Measurements from ENCODE around the gene NAV1. TPM values are rescaled to one million over a fixed set of nuclear protein-coding genes. Genes with fewer than 3 reads are reported as not detected.
"Not testable (repeated sequence)": the region's sequence is repeated elsewhere in the genome, so short reads cannot be mapped to it uniquely, and the experiment has no call there.

NAV1 gene
- total and polyA plus RNA-seq, 7 donors = 1.8 to 13.3 (median 8.4) TPM

DNA sequence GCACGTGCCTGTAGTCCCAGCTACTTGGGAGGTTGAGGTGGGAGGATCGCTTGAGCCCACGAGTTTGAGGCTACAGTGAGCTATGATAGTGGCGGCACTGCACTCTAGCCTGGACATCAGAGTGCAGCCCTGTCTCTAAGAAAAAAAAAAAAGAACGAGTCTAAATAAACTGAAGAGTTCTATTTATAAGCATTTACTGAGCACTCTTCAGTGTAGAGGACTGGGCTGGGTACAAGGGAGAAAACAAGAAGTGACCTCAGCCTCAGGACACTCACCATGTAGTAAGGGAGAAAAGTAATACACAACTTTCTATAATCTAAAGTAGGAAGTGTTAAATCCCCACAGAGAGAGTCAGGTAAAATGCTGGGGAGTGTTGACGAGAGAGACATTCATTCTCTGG lies 35.0 kb downstream of the NAV1 start:
- no peak for ATAC-seq

DNA sequence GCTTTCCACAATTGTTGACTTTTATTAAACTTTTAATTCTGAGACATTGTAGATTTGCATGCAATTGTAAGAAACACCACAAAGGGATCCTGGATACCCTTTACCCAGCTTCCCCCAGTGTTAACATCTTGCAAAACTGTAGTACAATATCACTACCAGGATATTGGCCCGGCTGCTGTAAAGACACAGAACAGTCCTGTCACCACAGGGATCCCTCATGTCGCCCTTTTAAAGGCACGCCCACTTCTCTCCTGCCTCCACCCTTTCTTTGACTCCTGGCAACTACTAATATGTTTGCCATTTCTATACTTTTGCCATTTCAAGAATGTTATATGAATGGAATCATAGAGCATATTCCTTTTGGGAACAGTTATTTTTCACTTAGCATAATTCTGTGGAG lies 37.0 kb downstream of the NAV1 start:
- TF ChIP-seq, protein P1, sequence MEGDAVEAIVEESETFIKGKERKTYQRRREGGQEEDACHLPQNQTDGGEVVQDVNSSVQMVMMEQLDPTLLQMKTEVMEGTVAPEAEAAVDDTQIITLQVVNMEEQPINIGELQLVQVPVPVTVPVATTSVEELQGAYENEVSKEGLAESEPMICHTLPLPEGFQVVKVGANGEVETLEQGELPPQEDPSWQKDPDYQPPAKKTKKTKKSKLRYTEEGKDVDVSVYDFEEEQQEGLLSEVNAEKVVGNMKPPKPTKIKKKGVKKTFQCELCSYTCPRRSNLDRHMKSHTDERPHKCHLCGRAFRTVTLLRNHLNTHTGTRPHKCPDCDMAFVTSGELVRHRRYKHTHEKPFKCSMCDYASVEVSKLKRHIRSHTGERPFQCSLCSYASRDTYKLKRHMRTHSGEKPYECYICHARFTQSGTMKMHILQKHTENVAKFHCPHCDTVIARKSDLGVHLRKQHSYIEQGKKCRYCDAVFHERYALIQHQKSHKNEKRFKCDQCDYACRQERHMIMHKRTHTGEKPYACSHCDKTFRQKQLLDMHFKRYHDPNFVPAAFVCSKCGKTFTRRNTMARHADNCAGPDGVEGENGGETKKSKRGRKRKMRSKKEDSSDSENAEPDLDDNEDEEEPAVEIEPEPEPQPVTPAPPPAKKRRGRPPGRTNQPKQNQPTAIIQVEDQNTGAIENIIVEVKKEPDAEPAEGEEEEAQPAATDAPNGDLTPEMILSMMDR (IDR thresholded peaks at IDR 0.05) = no peak
- no peak overlapping the region for H3K4me3 ChIP-seq
- H3K4me1 ChIP-seq = no peaks in the 10 kb centered on the region
- ATAC-seq (no peak), DNase-seq (no peak)
- H3K27me3 ChIP-seq (ENCODE audit: insufficient read depth in 3 of 3, low read length in 2 of 3) = no peaks in the 10 kb centered on the region
- WGBS, 3 donors = 90 to 96% (median 94%) methylated on average over 3 of the region's 3 CpGs
- no peak overlapping the region for H3K27ac ChIP-seq
- no peaks in the 10 kb centered on the region for H3K9me3 ChIP-seq
- no peaks in the 10 kb centered on the region for H3K36me3 ChIP-seq (ENCODE audit: insufficient read depth in 1 of 2, low read depth in 1 of 2)
- intact Hi-C loops (cut with DNase I) = no loop called here

More for the DNA sequence above, 35.0 kb downstream of the NAV1 start:
- Histone ChIP-seq H3K9me3 (no peaks in the 10 kb centered on the region), H3K4me1 (no peaks in the 10 kb centered on the region), H3K36me3 (ENCODE audit: insufficient read depth in 1 of 2, low read depth in 1 of 2) (no peaks in the 10 kb centered on the region), H3K27me3 (ENCODE audit: insufficient read depth in 3 of 3, low read length in 2 of 3) (no peaks in the 10 kb centered on the region), H3K4me3 (no peak overlapping the region), H3K27ac (no peak overlapping the region)
- DNase-seq = no peak
- intact Hi-C loops (cut with DNase I) = no loop called here
- TF ChIP-seq, protein P1 (IDR thresholded peaks at IDR 0.05) = no peak
- WGBS, 3 donors = 80 to 83% (median 80%) methylated on average over 6 of the region's 6 CpGs

DNA sequence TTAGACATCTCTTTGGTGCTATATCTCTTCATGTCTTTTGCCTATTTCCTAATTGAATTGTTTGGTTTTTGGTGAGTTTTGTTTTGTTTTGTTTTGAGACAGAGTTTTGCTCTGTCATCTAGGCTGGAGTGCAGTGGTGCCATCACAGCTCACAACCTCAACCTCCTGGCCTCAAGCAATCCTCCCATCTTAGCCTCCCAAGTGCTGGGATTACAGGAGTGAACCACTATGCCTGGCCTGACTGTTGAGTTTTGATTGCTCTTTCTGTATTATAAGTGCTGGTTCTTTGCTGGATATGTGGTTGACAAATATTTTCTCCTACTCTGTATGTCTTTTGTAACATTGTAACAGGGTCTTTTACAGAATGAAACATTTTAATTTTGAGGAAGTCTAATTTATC lies 38.0 kb downstream of the NAV1 start:
- Histone ChIP-seq H3K27ac (no peak overlapping the region), H3K36me3 (ENCODE audit: insufficient read depth in 1 of 2, low read depth in 1 of 2) (no peaks in the 10 kb centered on the region), H3K4me3 (no peak overlapping the region), H3K4me1 (no peaks in the 10 kb centered on the region), H3K9me3 (no peaks in the 10 kb centered on the region), H3K27me3 (ENCODE audit: insufficient read depth in 3 of 3, low read length in 2 of 3) (no peaks in the 10 kb centered on the region)
- TF ChIP-seq, protein P1 (IDR thresholded peaks at IDR 0.05) = no peak
- no peak for ATAC-seq
- intact Hi-C loops (cut with DNase I) = no loop called here
- DNase-seq = no peak

DNA sequence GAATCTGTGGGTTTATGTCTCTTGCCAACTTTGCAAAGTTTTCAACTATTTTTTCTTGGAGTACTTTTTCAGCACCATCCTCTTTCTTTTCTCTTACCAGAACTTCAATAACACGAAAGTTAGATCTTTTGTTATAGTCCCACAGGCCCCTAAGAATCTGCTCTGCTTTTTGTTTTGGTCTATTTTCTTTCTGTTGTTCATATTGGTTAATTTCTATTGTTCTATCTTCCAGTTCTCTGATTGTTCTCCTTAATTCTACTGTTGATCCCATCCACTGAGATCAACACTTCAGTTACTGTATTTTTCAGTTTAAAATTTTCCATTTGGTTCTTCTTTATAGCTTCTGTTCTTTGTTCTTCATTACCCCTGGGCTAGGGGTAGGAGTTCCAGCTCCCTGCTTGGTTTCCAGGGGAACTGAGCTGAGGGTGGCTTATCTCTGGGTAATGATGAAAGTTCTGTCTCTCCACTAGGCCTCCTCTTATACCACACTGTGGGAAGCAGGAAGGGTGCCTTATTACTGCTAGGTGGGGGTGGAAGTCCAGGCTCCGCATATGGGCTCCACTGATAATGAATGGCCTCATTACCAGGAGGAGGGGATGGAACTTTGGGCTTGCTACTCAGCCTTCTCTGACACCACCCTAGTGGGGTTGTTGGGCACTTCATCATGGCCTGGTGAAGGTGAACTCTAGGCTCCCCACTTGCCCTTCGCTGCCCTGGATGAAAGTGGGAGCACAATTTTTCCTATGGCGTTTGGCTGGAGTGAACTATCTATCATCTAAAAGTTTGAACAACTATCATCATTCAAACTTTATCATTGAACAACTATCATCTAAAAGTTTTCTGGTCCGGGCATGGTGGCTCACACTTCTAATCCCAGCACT lies 39.3 kb downstream of the NAV1 start:
- Histone ChIP-seq H3K36me3 (ENCODE audit: insufficient read depth in 1 of 2, low read depth in 1 of 2) (no peaks in the 10 kb centered on the region), H3K9me3 (no peaks in the 10 kb centered on the region), H3K27me3 (ENCODE audit: insufficient read depth in 3 of 3, low read length in 2 of 3) (no peaks in the 10 kb centered on the region), H3K4me3 (no peak overlapping the region), H3K4me1 (no peaks in the 10 kb centered on the region), H3K27ac (no peak overlapping the region)
- WGBS, 3 donors = 97% methylated on average over 5 of the region's 5 CpGs
- intact Hi-C loops (cut with DNase I) = no loop called here
- ATAC-seq (no peak), DNase-seq (no peak)
- TF ChIP-seq, protein P1 (IDR thresholded peaks at IDR 0.05) = no peak

DNA sequence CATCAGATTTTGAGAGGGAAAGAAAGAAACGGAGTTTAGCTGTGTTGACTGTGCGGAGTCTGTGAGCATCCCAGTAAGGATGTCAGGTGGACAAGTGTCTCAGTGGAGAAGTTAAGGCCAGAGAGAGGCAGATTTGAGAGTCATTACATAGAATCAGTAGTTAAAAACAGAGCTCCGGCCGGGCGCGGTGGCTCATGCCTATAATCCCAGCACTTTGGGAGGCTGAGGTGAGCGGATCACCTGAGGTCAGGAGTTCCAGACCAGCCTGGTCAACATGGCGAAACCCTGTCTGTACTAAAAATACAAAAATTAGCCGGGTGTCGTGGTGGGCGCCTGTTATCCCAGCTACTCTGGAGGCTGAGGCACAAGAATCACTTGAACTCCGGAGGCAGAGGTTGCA lies 42.4 kb downstream of the NAV1 start:
- 96 to 97% (median 97%) methylated on average over 12 of the region's 12 CpGs for WGBS, 3 donors
- H3K4me3 ChIP-seq; H3K9me3 ChIP-seq; H3K27me3 ChIP-seq (ENCODE audit: insufficient read depth in 3 of 3, low read length in 2 of 3); H3K36me3 ChIP-seq (ENCODE audit: insufficient read depth in 1 of 2, low read depth in 1 of 2); DNase-seq; H3K4me1 ChIP-seq; ATAC-seq; intact Hi-C loops (cut with DNase I); H3K27ac ChIP-seq: not testable (repeated sequence)
